ENCODE data around the gene PMEPA1.

DNA sequence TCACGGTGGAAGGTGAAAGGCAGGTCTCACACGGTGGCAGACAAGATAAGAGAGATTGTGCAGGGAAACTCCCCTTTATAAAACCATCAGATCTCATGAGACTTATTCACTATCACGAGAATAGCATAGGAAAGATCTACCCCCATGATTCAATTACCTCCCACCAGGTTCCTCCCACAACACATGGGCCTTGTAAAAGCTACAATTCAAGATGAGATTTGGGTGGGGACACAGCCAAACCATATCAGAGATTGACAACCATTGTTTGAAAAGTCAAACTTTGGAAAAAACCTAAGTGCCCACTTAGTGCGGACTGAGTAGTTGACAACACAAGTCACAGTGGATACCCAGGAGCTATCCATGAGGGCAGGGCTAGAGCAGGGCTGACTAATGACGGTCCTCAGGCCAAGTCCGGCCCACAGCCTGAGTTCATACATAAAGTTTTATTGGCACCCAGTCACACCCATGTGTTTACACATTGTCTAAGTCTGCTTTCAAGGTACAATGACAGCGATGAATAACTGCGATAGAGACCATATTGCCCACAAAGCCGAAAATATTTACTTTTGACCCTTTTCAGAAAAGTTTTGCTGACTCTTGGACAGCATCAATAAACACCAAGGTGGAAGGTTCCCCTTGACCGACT, 33.8 kb upstream of the PMEPA1 start:
- TF ChIP-seq POLR2A (IDR thresholded peaks at IDR 0.05) (no peak), POLR2AphosphoS5 (IDR thresholded peaks at IDR 0.05) (no peak), EP300 (IDR thresholded peaks at IDR 0.05) (no peak)
- TF ChIP-seq, protein P1, sequence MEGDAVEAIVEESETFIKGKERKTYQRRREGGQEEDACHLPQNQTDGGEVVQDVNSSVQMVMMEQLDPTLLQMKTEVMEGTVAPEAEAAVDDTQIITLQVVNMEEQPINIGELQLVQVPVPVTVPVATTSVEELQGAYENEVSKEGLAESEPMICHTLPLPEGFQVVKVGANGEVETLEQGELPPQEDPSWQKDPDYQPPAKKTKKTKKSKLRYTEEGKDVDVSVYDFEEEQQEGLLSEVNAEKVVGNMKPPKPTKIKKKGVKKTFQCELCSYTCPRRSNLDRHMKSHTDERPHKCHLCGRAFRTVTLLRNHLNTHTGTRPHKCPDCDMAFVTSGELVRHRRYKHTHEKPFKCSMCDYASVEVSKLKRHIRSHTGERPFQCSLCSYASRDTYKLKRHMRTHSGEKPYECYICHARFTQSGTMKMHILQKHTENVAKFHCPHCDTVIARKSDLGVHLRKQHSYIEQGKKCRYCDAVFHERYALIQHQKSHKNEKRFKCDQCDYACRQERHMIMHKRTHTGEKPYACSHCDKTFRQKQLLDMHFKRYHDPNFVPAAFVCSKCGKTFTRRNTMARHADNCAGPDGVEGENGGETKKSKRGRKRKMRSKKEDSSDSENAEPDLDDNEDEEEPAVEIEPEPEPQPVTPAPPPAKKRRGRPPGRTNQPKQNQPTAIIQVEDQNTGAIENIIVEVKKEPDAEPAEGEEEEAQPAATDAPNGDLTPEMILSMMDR (IDR thresholded peaks at IDR 0.05): no peak
